Body of pancreas (tissue), 4 donors: ENCODE data around the gene SH3RF2.

Experiments used
- POLR2A ChIP-seq, 3 donors: fragments of 450-650 bp; IDR thresholded peaks; one replicate each; pipeline ENCODE4 v1.6.1; 2016; ENCODE audit warnings: antibody characterized with exemption in 3 of 3, mild to moderate bottlenecking in 2 of 3
- TF ChIP-seq, protein P1 (sequence below), 7 experiments: fragments of 450-650 bp in 4 of 7; fragments of 200-600 bp in 3 of 7; sonication (generic) in 3 of 7; IDR thresholded peaks; one replicate each; pipeline ENCODE4 v1.5.1; 2016 to 2019; ENCODE audit warnings: antibody characterized with exemption in 7 of 7

DNA sequence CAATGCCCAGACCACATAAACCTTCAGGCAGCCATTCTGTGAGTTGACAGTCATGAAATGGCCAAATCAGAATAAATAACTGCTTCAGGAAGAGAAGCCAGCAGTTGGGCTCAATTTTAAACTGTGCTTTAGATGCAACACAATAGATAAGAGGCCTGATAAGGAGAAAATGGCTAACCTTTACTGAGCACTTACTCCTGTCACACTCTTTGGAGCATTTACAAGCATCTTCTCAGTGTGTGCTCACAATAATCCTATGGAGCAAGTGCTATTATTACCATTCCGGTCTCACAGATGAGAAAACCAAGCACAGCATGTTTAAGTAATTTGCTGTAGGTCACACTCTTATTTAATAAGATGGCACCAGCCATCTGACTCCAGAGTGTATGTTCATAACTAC lies 11.5 kb upstream of the SH3RF2 start:
- TF ChIP-seq, protein P1, sequence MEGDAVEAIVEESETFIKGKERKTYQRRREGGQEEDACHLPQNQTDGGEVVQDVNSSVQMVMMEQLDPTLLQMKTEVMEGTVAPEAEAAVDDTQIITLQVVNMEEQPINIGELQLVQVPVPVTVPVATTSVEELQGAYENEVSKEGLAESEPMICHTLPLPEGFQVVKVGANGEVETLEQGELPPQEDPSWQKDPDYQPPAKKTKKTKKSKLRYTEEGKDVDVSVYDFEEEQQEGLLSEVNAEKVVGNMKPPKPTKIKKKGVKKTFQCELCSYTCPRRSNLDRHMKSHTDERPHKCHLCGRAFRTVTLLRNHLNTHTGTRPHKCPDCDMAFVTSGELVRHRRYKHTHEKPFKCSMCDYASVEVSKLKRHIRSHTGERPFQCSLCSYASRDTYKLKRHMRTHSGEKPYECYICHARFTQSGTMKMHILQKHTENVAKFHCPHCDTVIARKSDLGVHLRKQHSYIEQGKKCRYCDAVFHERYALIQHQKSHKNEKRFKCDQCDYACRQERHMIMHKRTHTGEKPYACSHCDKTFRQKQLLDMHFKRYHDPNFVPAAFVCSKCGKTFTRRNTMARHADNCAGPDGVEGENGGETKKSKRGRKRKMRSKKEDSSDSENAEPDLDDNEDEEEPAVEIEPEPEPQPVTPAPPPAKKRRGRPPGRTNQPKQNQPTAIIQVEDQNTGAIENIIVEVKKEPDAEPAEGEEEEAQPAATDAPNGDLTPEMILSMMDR (IDR thresholded peaks at IDR 0.05): no peak
- no peak for TF ChIP-seq POLR2A (IDR thresholded peaks at IDR 0.05)
